ENCODE measurements around the gene USP37. TPM values are rescaled to one million over a fixed set of nuclear protein-coding genes. Genes with fewer than 3 reads are reported as not detected.
A peak's percentile ranks its signal among the peaks of the same experiment; 100 is the strongest.

USP37 gene
- total and polyA plus RNA-seq, 2 of the 13 experiments (the other 11 are each of a cell fraction or from before 2014, with no cell fraction given): 6.5 to 30.6 TPM

DNA sequence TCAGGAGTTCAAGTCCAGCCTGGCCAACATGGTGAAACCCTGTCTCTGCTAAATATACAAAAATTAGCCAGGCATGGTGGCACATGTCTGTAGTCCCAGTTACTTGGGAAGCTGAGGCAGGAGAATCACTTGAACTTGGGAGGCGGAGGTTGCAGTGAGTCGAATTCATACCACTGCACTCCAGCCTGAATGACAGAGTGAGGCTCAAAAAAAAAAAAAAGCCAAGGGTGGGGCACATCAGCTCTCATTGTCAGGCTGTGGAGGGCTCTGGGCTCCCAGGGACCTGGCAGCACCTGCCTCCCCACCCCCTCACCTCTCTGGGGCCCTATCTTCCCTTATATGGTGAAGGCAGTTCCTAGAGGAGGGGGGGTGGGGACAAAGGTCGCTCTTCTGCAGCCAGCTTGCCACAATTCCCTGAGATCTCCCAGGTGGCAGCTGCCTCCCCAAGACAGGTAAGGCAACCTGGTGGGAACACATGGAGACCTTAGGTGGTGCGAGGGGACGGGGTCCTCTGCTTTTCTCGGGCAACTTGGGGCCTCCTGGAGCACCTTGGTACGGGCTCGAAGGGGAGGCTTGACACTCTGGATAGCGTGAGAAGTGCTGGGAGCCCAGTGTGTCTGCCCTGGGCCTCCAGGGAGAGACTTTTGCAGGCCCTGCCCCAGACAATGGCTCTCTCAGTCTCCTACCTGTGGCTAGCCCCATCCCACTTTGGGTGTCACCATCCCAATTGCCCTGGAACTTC is 149.3 kb downstream of the USP37 start, which contains the start of gene VIL1:
Gene VIL1, plus strand, starts transcription at position 407 of the 742 bp plus-strand sequence. CDS start 4,656 bp downstream, outside the sequence.
- H3K4me3 ChIP-seq (replicated peaks in 1 of 3; ENCODE audit: insufficient read depth in 1 of 3, low read depth in 2 of 3, low read length in 3 of 3): peak within 1 kb of the TSS; percentile 73 to 89 (median 78)
- H3K36me3 ChIP-seq (replicated peaks in 1 of 2; ENCODE audit: control insufficient read depth in 1 of 2, insufficient read depth in 2 of 2, low read length in 2 of 2): peaks cover 7 to 18% of the 10 kb centered on the region in 2 experiments; a peak in 3 of 5 replicates
- no TSS peak for BruUV-seq (replicated peaks)
- H3K27me3 ChIP-seq (ENCODE audit: control insufficient read depth in 1 of 2, insufficient read depth in 2 of 2, low read length in 2 of 2): no peaks in the 10 kb centered on the region; a peak in 1 of 5 replicates
- CTCF ChIA-PET (ENCODE audit: low intra/inter-chr PET ratio, low total read pairs): no interaction called here
- H3K9me3 ChIP-seq (ENCODE audit: low read length): no peaks in the 10 kb centered on the region
- H3K27ac ChIP-seq (ENCODE audit: extremely low read length, insufficient read depth, low read length): peak within 1 kb of the TSS; percentile 76
- H4K20me1 ChIP-seq (ENCODE audit: insufficient read depth, low read length): peaks cover 11% of the 10 kb centered on the region; the same call in 1 of the 2 replicates
- in situ Hi-C loops (cut with HindIII; ENCODE audit: extremely low pct_ligation_motif_present, low pct_unique_long_range_greater_than_20kb) (no loop called here), intact Hi-C loops (cut with micrococcal nuclease; ENCODE audit: unreplicated experiment) (loop anchor here (2.0 kb wide), 1 partner anchor 26 kb away; no protein-coding TSS in a partner anchor)
- DNase-seq (ENCODE audit: low spot score) (peak; percentile 94), FAIRE-seq (peak; percentile 81), ATAC-seq (peak; percentile 89)
- POLR2A ChIA-PET: interaction anchor here (0.7 to 5.6 kb wide), 21 partner anchors 10 to 240 kb away, joined by 3 to 59 read pairs (median 6); partner anchors contain the start of genes BCS1L, CTDSP1, TMBIM1 and ZNF142
- WGBS (ENCODE audit: low lambda C conversion rate): 3% methylated on average over 6 of the region's 9 CpGs
- peaks cover 30% of the 10 kb centered on the region for H3K79me2 ChIP-seq (ENCODE audit: insufficient read depth, low read length)
- no peak within 1 kb of the TSS for H2AFZ ChIP-seq (ENCODE audit: low read length)
- peak within 1 kb of the TSS; percentile 82 for H3K9ac ChIP-seq (ENCODE audit: insufficient read depth, low read depth, low read length)
- peaks cover 57% of the 10 kb centered on the region for H3K4me1 ChIP-seq (ENCODE audit: insufficient read depth, low read length)
- H3K4me2 ChIP-seq (ENCODE audit: low read depth, low read length): peak within 1 kb of the TSS; percentile 95
- TF ChIP-seq CHCHD3 (CRISPR knock-in tag; IDR thresholded peaks at IDR 0.05) (no peak), RAD21 (CRISPR knock-in tag; IDR thresholded peaks at IDR 0.05) (peak; percentile 38; the same call in 1 of the 2 replicates), TEAD3 (CRISPR knock-in tag; optimal IDR thresholded peaks at IDR 0.05; ENCODE audit: borderline replicate concordance) (peak; percentile 54), CCDC6 (CRISPR knock-in tag; IDR thresholded peaks at IDR 0.05) (peak; percentile 26; the same call in 1 of the 2 replicates), ZNF256 (CRISPR knock-in tag; conservative IDR thresholded peaks at IDR 0.05) (0 out of 2 replicates have a peak, but pooled peaks have one; percentile 66), DMAP1 (CRISPR knock-in tag; IDR thresholded peaks at IDR 0.05) (peak; percentile 83; the same call in 1 of the 2 replicates), AHR (CRISPR knock-in tag; IDR thresholded peaks at IDR 0.05) (no peak; the same call in 1 of the 2 replicates), ZNF326 (CRISPR knock-in tag; IDR thresholded peaks at IDR 0.05; ENCODE audit: borderline replicate concordance) (no peak), GTF2F1 (IDR thresholded peaks at IDR 0.05; ENCODE audit: low read length) (0 out of 2 replicates have a peak, but pooled peaks have one; percentile 29), GATAD1 (CRISPR knock-in tag; IDR thresholded peaks at IDR 0.05) (peak; percentile 66), STAG1 (CRISPR knock-in tag; IDR thresholded peaks at IDR 0.05) (peak; percentile 29), ZNF224 (CRISPR knock-in tag; IDR thresholded peaks at IDR 0.05) (peak; percentile 82; the same call in 1 of the 2 replicates), CREM (IDR thresholded peaks at IDR 0.05) (peak; percentile 64; the same call in 1 of the 2 replicates), CREM (CRISPR knock-in tag; IDR thresholded peaks at IDR 0.05) (no peak), MEF2D (CRISPR knock-in tag; IDR thresholded peaks at IDR 0.05) (no peak; the same call in 1 of the 2 replicates), ZSCAN9 (CRISPR knock-in tag; IDR thresholded peaks at IDR 0.05; ENCODE audit: borderline replicate concordance) (peak; percentile 96), RNF219 (CRISPR knock-in tag; IDR thresholded peaks at IDR 0.05) (no peak), ZNF230 (CRISPR knock-in tag; IDR thresholded peaks at IDR 0.05) (0 out of 2 replicates have a peak, but pooled peaks have one; percentile 23), SSRP1 (CRISPR knock-in tag; IDR thresholded peaks at IDR 0.05) (0 out of 2 replicates have a peak, but pooled peaks have one; percentile 55), THYN1 (CRISPR knock-in tag; IDR thresholded peaks at IDR 0.05; ENCODE audit: borderline replicate concordance, low read depth) (no peak), BCL6 (CRISPR knock-in tag; IDR thresholded peaks at IDR 0.05) (peak; percentile 54)
- TF ChIP-seq, protein P1, sequence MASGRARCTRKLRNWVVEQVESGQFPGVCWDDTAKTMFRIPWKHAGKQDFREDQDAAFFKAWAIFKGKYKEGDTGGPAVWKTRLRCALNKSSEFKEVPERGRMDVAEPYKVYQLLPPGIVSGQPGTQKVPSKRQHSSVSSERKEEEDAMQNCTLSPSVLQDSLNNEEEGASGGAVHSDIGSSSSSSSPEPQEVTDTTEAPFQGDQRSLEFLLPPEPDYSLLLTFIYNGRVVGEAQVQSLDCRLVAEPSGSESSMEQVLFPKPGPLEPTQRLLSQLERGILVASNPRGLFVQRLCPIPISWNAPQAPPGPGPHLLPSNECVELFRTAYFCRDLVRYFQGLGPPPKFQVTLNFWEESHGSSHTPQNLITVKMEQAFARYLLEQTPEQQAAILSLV (CRISPR knock-in tag; IDR thresholded peaks at IDR 0.05; ENCODE audit: borderline replicate concordance): no peak

All from HepG2 (cell line).